Activated T-helper 17 cell treated with anti-CD3 and anti-CD28 coated beads, Interleukin-2, amount 50 U/mL, for 72 hours (primary cell): ENCODE data around the gene ST3GAL6. TPM values are rescaled to one million over a fixed set of nuclear protein-coding genes. Genes with fewer than 3 reads are reported as not detected.
"Not testable (repeated sequence)": the region's sequence is repeated elsewhere in the genome, so short reads cannot be mapped to it uniquely, and the experiment has no call there.

Source experiments
- ATAC-seq: fragments of 150-1000 bp; cut with Tn5 transposase; replicated peaks from 2 replicates; pipeline ENCODE4 v1.10.0; 2021; ENCODE audit warnings: mild to moderate bottlenecking, moderate library complexity
- H3K27ac Mint-ChIP-seq: one replicate; pipeline ENCODE4 v1.8.0; 2022; ENCODE audit warnings: mixed read lengths
- H3K27me3 Mint-ChIP-seq: one replicate; pipeline ENCODE4 v1.8.0; 2022; ENCODE audit warnings: mixed read lengths
- H3K36me3 Mint-ChIP-seq: one replicate; pipeline ENCODE4 v1.8.0; 2022; ENCODE audit warnings: low read depth, mild to moderate bottlenecking, mixed read lengths
- H3K4me1 Mint-ChIP-seq: one replicate; pipeline ENCODE4 v1.8.0; 2022; ENCODE audit warnings: mixed read lengths
- H3K4me3 Mint-ChIP-seq: one replicate; pipeline ENCODE4 v1.8.0; 2022; ENCODE audit warnings: mild to moderate bottlenecking, mixed read lengths
- H3K9me3 Mint-ChIP-seq: one replicate; pipeline ENCODE4 v1.8.0; 2022; ENCODE audit warnings: mixed read lengths
- total RNA-seq, 2 donors: library from RNA; stranded (reverse); gene quantifications; one replicate each; pipeline ENCODE4 v1.2.3, GENCODE V29; 2022

The ST3GAL6 gene
- total RNA-seq, 2 donors from 2014 or later, result not detected

DNA sequence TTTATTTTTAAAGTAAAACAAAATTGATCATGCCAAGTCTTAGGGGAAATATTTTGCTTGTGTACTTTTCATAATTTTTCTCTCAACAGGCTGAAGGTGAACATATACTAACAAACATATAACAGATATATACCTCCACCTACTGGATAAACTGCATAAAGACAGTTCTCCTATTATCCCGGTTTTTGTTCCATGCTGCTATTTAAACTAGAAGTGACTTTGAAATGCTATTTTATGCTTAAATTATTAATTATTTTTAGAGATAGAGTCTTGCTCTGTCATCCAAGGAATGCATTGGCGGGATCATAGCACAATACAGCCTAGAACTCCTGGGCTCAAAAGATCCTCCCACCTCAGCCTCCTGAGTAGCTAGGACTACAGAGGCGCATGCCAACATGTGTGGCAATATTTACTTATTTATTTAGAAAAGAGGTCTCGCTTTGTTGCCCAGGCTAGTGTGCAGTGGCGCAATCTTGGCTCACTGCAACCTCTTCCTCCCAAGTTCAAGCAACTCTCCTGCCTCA, 49.8 kb downstream of the ST3GAL6 start:
- no peak for ATAC-seq
- Mint-ChIP-seq H3K27ac (no peak overlapping the region), H3K27me3 (no peaks in the 10 kb centered on the region)

GRCh38 chr3:98814817-98815420, 51.8 kb downstream of the ST3GAL6 start:
- no peaks in the 10 kb centered on the region for H3K27me3 Mint-ChIP-seq
- ATAC-seq, result no peak

More for the DNA sequence above, 49.8 kb downstream of the ST3GAL6 start:
- Mint-ChIP-seq H3K9me3 (no peaks in the 10 kb centered on the region), H3K4me3 (no peak overlapping the region), H3K4me1 (no peaks in the 10 kb centered on the region), H3K36me3 (no peaks in the 10 kb centered on the region)

DNA sequence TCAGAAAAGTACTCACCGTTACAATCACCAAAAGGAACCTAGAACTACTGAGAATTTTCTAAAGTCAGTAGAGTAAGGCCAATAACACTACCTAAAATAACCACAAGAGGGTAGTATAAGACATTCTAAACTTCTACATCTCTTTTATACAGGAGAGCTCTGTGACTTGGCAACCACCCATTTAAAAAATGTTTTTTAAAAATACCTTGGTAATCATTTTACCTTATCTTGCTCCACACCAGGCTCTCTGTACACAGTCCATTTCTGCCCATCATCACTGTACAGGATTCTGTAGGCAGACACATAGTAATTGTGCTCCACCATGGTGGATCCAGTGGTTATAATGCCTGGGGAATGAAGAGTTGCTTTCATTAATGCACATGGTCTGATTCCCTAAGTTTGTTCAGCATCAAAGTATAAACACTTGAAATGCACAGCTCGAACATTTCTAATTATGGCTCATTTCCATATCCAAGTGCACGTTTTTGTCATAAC, 54.5 kb downstream of the ST3GAL6 start:
- Mint-ChIP-seq H3K4me1 (no peaks in the 10 kb centered on the region), H3K27ac (no peak overlapping the region), H3K27me3 (no peaks in the 10 kb centered on the region), H3K4me3 (no peak overlapping the region), H3K9me3 (no peaks in the 10 kb centered on the region), H3K36me3 (no peaks in the 10 kb centered on the region)
- ATAC-seq, result peak; percentile 66

More at GRCh38 chr3:98814817-98815420, 51.8 kb downstream of the ST3GAL6 start:
- no peaks in the 10 kb centered on the region for H3K4me1 Mint-ChIP-seq
- H3K27ac Mint-ChIP-seq, result no peak overlapping the region
- no peaks in the 10 kb centered on the region for H3K9me3 Mint-ChIP-seq
- no peaks in the 10 kb centered on the region for H3K36me3 Mint-ChIP-seq
- H3K4me3 Mint-ChIP-seq, result no peak overlapping the region

DNA sequence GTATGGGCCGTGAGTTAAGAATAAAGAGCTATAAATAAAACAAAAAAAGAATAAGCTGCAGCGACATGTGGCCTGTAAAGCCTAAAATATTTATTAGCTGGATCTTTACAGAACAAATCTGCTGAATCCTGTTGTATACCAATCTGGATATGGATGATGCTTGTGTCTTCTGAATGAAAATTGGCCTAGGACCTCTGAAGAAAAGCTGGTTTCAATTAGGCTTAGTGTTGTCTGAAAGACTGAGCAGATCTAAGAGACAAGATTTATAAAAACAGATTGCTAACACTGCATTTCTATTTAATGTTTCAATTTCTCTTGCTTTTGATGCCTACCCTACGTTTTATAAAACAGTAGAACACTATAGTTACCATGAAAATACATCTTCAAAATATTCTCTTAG, 57.9 kb downstream of the ST3GAL6 start:
- Mint-ChIP-seq H3K9me3 (no peaks in the 10 kb centered on the region), H3K27ac (no peak overlapping the region), H3K36me3 (no peaks in the 10 kb centered on the region), H3K4me1 (no peaks in the 10 kb centered on the region), H3K27me3 (no peaks in the 10 kb centered on the region), H3K4me3 (no peak overlapping the region)
- ATAC-seq, result no peak

DNA sequence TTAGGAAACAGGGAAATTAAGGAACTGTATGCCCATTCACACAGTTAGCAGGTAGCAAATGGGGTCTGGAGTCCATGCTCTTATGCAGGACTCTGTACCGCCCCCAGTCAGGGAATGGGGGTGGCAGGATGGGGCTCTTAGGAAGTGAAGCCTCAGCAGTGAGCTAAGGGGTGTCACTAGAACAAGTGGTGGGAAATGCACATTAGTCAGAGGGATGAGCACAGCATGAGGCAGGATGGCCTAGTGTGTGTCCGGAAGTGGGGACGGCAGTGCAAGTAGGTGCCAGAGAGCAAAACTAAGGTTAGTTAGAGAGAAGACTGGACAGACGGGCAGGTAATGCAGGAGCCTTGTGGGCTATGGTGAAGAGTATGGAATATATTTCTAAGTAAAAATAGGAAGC, 60.7 kb downstream of the ST3GAL6 start:
- no peak for ATAC-seq
- no peaks in the 10 kb centered on the region for H3K4me1 Mint-ChIP-seq
- no peak overlapping the region for H3K4me3 Mint-ChIP-seq
- no peaks in the 10 kb centered on the region for H3K9me3 Mint-ChIP-seq
- H3K27me3 Mint-ChIP-seq, result no peaks in the 10 kb centered on the region
- no peaks in the 10 kb centered on the region for H3K36me3 Mint-ChIP-seq
- no peak overlapping the region for H3K27ac Mint-ChIP-seq

- Mint-ChIP-seq H3K36me3 (no peaks in the 10 kb centered on the region), H3K27me3 (no peaks in the 10 kb centered on the region)
These were observed 61.1 kb downstream of the ST3GAL6 start for GRCh38 chr3:98824256-98824655.

DNA sequence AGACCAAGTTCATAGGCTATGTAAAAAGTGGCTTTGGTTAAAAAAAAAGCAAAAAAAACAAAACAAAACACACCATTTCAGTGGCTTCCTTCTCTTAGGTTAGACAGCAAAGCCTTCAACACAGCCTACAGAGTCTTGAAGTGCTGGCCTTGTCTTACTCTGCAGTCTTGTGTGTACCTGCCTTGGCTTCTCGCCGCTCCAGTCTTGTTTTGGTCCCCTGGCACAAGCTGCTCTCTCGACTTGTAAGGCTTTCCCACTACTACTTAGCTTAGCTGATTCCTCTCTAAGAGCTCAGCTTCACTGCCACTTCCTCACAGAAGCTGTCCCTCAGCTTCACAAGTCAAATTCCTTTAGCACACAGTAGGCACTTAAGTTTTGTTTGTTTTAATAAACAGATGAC, 63.0 kb downstream of the ST3GAL6 start:
- ATAC-seq, result no peak
- no peaks in the 10 kb centered on the region for H3K27me3 Mint-ChIP-seq
- H3K36me3 Mint-ChIP-seq, result no peaks in the 10 kb centered on the region
- H3K9me3 Mint-ChIP-seq, result peaks cover 3% of the 10 kb centered on the region
- H3K27ac Mint-ChIP-seq, result no peak overlapping the region
- H3K4me3 Mint-ChIP-seq, result no peak overlapping the region
- no peaks in the 10 kb centered on the region for H3K4me1 Mint-ChIP-seq

More at GRCh38 chr3:98824256-98824655, 61.1 kb downstream of the ST3GAL6 start:
- no peak for ATAC-seq
- H3K4me1 Mint-ChIP-seq, result no peaks in the 10 kb centered on the region
- no peaks in the 10 kb centered on the region for H3K9me3 Mint-ChIP-seq
- no peak overlapping the region for H3K4me3 Mint-ChIP-seq
- H3K27ac Mint-ChIP-seq, result no peak overlapping the region

DNA sequence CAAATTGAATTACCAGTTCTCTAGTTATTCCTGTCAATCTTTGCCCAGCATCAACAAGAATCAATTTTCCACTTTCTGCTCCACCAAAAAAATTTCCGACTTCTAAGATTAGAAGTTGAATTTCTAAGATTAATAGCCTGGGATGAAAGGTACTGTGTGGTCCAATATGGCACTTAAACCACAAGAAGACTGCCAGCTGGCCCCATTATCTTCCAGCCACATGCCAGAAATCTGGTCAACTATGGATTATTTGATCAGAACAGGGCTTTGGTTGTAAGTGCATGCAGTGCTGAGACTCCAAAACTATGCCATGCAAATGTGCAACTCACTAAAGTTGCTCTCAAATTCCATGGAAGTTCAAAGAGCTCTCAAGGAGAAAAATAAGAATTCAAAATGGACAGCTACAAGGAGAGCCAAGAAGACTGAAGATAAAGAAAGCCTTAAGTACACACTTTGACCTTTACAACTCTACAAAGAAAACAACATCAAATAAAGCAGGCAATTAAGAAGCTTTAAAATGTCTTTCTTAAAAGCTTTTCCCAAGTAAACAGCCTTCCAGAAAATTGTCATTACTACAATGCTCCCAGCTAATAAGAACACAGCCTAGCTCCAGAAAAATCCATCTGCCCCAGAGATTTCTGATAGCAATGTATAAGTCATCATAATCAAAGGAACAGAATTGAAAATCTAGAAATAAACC, 64.2 kb downstream of the ST3GAL6 start:
- H3K27ac Mint-ChIP-seq, result no peak overlapping the region
- no peaks in the 10 kb centered on the region for H3K27me3 Mint-ChIP-seq
- no peaks in the 10 kb centered on the region for H3K36me3 Mint-ChIP-seq
- no peaks in the 10 kb centered on the region for H3K4me1 Mint-ChIP-seq
- H3K4me3 Mint-ChIP-seq, result no peak overlapping the region
- no peak for ATAC-seq
- peaks cover 6% of the 10 kb centered on the region for H3K9me3 Mint-ChIP-seq

- Mint-ChIP-seq H3K36me3 (no peaks in the 10 kb centered on the region), H3K4me1 (no peaks in the 10 kb centered on the region), H3K9me3 (peaks cover 9% of the 10 kb centered on the region), H3K27ac (no peak overlapping the region), H3K4me3 (no peak overlapping the region), H3K27me3 (no peaks in the 10 kb centered on the region)
- no peak for ATAC-seq
These were observed 66.2 kb downstream of the ST3GAL6 start for GRCh38 chr3:98829246-98829832.

DNA sequence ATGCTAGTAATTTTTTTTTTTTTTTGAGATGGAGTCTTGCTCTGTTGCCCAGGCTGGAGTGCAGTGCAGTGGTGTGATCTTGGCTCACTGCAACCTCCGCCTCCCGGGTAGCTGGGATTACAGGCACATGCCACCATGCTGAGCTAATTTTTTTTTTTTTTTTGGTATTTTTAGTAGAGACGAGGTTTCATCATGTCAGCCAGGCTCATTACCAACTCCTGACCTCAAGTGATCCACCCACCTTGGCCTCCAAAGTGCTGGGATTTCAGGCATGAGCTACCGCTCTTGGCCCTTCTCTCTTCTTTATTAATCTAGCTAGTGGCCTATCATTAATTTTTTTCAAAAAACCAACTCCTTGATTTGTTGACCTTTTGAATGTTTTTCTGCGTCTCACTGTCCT, 67.9 kb downstream of the ST3GAL6 start:
- not testable (repeated sequence) for ATAC-seq

GRCh38 chr3:98839846-98840245, 76.7 kb downstream of the ST3GAL6 start:
- Mint-ChIP-seq H3K27me3 (no peaks in the 10 kb centered on the region), H3K4me1 (no peaks in the 10 kb centered on the region), H3K36me3 (no peaks in the 10 kb centered on the region), H3K9me3 (peaks cover 4% of the 10 kb centered on the region), H3K4me3 (no peak overlapping the region), H3K27ac (no peak overlapping the region)
- no peak for ATAC-seq

More for the DNA sequence above, 67.9 kb downstream of the ST3GAL6 start:
- H3K27me3 Mint-ChIP-seq, H3K4me1 Mint-ChIP-seq, H3K4me3 Mint-ChIP-seq, H3K27ac Mint-ChIP-seq, H3K36me3 Mint-ChIP-seq, H3K9me3 Mint-ChIP-seq: not testable (repeated sequence)

- no peak for ATAC-seq
- H3K36me3 Mint-ChIP-seq, result no peaks in the 10 kb centered on the region
- H3K27me3 Mint-ChIP-seq, result no peaks in the 10 kb centered on the region
- peaks cover 4% of the 10 kb centered on the region for H3K9me3 Mint-ChIP-seq
- H3K4me3 Mint-ChIP-seq, result no peak overlapping the region
- H3K27ac Mint-ChIP-seq, result no peak overlapping the region
- H3K4me1 Mint-ChIP-seq, result no peaks in the 10 kb centered on the region
These were observed 80.3 kb downstream of the ST3GAL6 start for GRCh38 chr3:98843266-98843959.
